COLO829 (cell line): ENCODE data around the gene ALDH1A2.
"Not testable (repeated sequence)": the region's sequence is repeated elsewhere in the genome, so short reads cannot be mapped to it uniquely, and the experiment has no call there.

Source experiments
- DNase-seq: peaks from one replicate; pipeline ENCODE4 v3.0.0; 2012; ENCODE audit warnings: low spot score

Gene ALDH1A2

GRCh38 chr15:58065445-58066041, at the start of gene ALDH1A2:
ALDH1A2 (minus strand) TSS chr15:58065711; CDS start chr15:58065650, 61 bp downstream.
- no peak for DNase-seq

GRCh38 chr15:58114812-58115211, 49.3 kb upstream of the ALDH1A2 start:
- no peak for DNase-seq

- no peak for DNase-seq
These were observed 48.9 kb upstream of the ALDH1A2 start for GRCh38 chr15:58114388-58114787.

GRCh38 chr15:58113358-58113757, 47.8 kb upstream of the ALDH1A2 start:
- DNase-seq = not testable (repeated sequence)

- no peak for DNase-seq
These were observed 46.2 kb upstream of the ALDH1A2 start for GRCh38 chr15:58111718-58112104.

- no peak for DNase-seq
These were observed 45.6 kb upstream of the ALDH1A2 start for GRCh38 chr15:58110999-58111717.

- no peak for DNase-seq
These were observed 43.9 kb upstream of the ALDH1A2 start for GRCh38 chr15:58109419-58109818.

GRCh38 chr15:58108117-58108516, 42.6 kb upstream of the ALDH1A2 start:
- DNase-seq = no peak

GRCh38 chr15:58103482-58103881, 38.0 kb upstream of the ALDH1A2 start:
- DNase-seq = no peak

- DNase-seq = no peak
These were observed 31.1 kb upstream of the ALDH1A2 start for GRCh38 chr15:58096529-58097084.

- DNase-seq = no peak
These were observed 29.9 kb upstream of the ALDH1A2 start for GRCh38 chr15:58095415-58095814.

- no peak for DNase-seq
These were observed 22.4 kb upstream of the ALDH1A2 start for GRCh38 chr15:58087871-58088270.

- DNase-seq = no peak
These were observed 21.0 kb upstream of the ALDH1A2 start for GRCh38 chr15:58086491-58086890.

- DNase-seq = no peak
These were observed 18.0 kb upstream of the ALDH1A2 start for GRCh38 chr15:58083526-58083925.

GRCh38 chr15:58081891-58082290, 16.4 kb upstream of the ALDH1A2 start:
- DNase-seq = no peak

- DNase-seq = no peak
These were observed 15.9 kb upstream of the ALDH1A2 start for GRCh38 chr15:58081456-58081855.

GRCh38 chr15:58080959-58081358, 15.4 kb upstream of the ALDH1A2 start:
- DNase-seq = not testable (repeated sequence)

- no peak for DNase-seq
These were observed 14.9 kb upstream of the ALDH1A2 start for GRCh38 chr15:58080398-58080797.

GRCh38 chr15:58078591-58078990, 13.1 kb upstream of the ALDH1A2 start:
- DNase-seq = no peak

GRCh38 chr15:58077427-58077826, 11.9 kb upstream of the ALDH1A2 start:
- DNase-seq = no peak

GRCh38 chr15:58074452-58074851, 8.9 kb upstream of the ALDH1A2 start:
- no peak for DNase-seq

- peak; percentile 10 for DNase-seq
These were observed 5.4 kb upstream of the ALDH1A2 start for GRCh38 chr15:58070801-58071418.

- DNase-seq = no peak
These were observed 3.5 kb upstream of the ALDH1A2 start for GRCh38 chr15:58069008-58069407.
